GM12891 (cell line): ENCODE data around the gene ELAVL2.

ENCODE experiments used
- PAX5 ChIP-seq: IDR thresholded peaks from 2 replicates; pipeline ENCODE4 v1.6.1; 2011; ENCODE audit warnings: low read length, moderate library complexity, mild to moderate bottlenecking; ENCODE audit not compliant: insufficient read depth, severe bottlenecking
- POLR2A ChIP-seq: IDR thresholded peaks from 2 replicates; pipeline ENCODE4 v1.6.1; 2011; ENCODE audit warnings: low read depth, low read length, control low read depth
- POLR2AphosphoS5 ChIP-seq: IDR thresholded peaks from 2 replicates; pipeline ENCODE4 v1.6.1; 2011; ENCODE audit warnings: low read depth, low read length, control low read depth
- SPI1 ChIP-seq: IDR thresholded peaks from 2 replicates; pipeline ENCODE4 v1.6.1; 2011; ENCODE audit warnings: low read depth, low read length, control low read depth
- TAF1 ChIP-seq: IDR thresholded peaks from 2 replicates; pipeline ENCODE4 v1.6.1; 2011; ENCODE audit warnings: low read depth, low read length, control low read depth

DNA sequence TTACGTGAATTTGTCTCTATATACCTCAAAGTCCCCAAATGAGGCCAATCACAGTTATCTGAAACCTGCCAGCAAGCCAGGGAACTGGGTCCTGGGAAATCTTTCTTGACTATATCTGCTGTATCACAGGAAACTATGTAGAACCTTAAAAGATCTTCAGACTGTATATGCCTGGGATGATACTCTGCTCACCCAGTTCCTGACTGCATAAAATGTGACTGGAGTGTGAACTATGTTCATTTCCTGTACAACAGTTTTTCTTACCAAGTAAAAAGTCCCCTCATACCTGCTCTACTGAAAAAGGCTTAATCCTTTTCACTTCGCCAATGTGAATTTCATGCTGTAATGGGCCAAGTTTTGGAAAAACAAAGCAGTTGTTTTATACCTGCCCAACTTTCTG is 162.9 kb downstream of the ELAVL2 start:
- TF ChIP-seq TAF1, result no peak
- no peak for TF ChIP-seq POLR2A
- no peak for TF ChIP-seq POLR2AphosphoS5
- TF ChIP-seq PAX5, result no peak
- TF ChIP-seq SPI1, result no peak
